Suppressor macrophage (primary cell): ENCODE results near the gene WDR64.

Source experiments
- DNase-seq, 4 experiments: peaks; one replicate each; pipeline ENCODE4 v3.0.0-alpha.2; 2020 to 2022
- total RNA-seq, 17 experiments: gene quantifications; one replicate each; lab custom pipeline; 2026; ENCODE audit warnings: mixed read lengths in 6 of 17, inconsistent platforms in 3 of 17; lab: John Stamatoyannopoulos, UW

The WDR64 gene
- 0 to 3.2 (median 0) reads per million in 17 experiments for total RNA-seq

DNA sequence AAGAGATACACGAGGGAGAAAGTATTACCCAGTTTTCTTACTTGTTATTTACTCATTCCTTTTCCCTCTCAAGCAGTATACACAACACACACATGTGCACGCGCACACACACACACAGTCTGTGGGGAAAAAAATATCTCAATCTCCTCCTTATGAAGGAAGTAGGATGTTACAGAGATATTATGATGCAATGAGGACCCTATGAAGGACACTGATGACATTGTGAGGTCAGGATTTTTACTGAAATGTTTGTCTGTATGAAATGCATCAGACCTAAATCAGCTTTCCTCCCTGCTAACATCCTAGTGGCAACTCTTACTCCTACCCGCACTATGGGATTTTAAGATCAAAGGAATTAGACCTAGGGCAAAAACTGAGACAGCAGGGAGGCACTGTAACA, at the start of gene WDR64:
TSS of gene WDR64 (plus strand) at position 270 of the 400 bp plus-strand sequence. CDS start 204 bp downstream, outside the sequence.
- no peak for DNase-seq

DNA sequence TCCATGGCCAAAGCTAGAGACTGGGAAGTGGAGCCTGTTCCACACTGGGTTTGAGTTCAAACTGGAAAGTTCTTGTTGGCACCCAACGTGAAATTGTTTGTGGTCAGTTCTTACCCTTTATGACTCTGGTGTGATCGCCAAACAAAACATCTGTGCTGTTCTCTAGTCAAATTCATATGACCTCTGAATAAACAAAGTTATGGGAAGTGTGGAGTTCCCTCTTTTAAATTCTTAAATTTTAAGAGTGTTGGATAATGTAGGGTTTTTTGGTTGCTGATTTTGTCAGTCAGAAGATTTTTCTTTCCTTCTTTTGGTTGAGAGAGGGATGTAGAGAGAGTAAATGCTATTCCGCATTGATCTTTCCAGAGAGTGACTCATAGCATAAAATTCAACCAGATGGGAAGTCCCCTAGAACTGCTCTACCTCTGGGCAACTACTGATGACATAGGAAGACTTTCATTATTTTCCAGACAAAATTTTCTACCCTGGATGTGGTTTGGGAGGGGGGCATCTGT, 48.3 kb upstream of the WDR64 start:
- peak; percentile 72 to 85 (median 78) for DNase-seq

DNA sequence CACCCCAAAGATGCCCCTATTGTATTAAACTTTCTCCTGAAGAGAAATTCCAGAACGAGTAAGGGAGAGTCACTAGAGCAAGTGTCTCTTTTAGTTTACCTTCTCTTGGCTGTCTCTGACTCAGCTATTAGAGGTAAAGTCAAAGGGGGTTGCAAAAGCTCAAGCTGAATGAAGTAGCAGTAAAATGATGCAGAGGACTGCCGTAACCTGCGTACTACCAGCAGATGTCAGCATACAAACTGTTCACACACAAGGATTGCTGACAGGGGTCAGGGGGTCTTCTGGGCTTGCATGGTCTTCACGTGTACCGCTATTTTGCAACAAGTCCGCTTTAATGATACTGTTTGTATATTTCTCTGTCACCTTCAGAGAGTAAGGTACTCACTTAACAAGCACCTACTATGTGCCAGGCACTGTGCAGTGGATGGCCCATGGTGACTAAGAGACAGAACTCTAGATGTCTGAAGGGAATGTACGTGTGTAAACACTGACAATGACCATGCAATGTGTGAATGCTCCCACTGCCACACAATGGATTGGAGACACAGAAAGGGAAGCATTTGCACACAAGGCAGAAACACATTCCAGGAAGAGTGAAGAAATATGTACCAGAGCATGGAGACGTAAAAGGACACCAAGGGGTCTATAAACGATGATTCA, 46.8 kb upstream of the WDR64 start:
- no peak for DNase-seq

DNA sequence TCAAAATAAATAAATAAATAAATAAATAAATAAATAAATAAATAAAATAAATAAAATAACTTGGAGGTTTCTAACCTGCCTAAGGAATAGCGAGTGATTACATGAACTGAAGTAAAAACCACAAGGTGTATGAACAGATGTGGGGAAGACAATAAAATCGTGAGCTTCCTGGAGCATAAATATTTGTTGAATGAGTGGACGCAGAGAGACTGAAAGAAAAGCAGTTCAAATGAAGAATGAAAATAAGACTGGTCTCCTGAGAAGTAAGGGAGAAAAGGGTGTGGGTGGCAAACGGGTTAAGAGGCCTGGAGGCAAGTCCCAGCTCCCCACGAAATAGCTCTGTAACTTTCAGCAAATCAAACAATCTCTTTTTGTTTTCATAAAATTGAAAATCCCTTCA, 45.5 kb upstream of the WDR64 start:
- no peak for DNase-seq

DNA sequence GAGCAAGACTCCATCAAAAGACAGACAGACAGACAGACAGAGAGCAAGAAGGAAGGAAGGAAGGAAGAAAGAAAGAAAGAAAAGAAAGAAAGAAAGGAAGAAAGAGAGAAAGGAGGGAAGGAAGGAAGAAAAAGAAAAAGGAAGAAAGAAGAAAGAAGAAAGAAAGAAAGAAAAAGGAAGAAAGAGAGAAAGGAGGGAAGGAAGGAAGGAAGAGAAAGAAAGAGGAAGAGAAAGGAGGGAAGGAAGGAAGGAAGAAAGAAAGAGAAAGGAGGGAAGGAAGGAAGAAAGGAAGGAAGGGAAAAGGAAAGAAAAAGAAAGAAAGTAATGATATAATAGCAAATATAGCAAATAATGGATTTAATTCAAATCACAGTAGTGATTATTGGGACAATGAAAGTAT, 44.6 kb upstream of the WDR64 start:
- no peak for DNase-seq

DNA sequence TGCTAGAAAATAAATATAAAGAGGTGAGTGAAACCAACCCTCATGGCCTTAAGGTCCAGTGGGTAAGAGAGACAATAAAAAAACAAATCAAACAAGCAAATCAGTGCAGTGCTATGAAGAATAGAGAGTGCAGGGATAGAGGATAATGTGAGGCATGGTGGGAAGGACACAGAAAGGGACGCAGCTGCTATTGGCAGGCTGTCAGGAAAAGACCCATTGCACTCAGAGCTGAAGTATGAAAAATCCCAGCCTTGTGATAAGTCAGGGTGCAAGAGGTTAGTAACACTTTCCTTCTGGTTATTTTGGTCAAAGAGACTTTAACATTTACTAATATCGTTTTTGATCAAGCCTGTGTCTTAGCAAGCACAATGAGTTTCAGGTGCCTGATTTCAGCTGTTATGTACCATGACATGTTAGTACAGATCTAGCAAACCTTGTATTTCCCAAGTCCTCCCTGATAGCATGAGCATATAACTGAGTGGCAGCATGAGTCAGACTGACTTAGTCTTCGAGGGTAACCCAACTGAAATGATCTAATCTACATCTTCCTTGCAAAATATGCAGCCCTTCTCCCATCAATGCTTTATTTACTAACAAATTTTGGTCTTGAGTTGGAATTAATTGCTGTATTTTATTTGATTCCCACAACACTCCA, 43.6 kb upstream of the WDR64 start:
- DNase-seq = peak; percentile 40 to 76 (median 64)

DNA sequence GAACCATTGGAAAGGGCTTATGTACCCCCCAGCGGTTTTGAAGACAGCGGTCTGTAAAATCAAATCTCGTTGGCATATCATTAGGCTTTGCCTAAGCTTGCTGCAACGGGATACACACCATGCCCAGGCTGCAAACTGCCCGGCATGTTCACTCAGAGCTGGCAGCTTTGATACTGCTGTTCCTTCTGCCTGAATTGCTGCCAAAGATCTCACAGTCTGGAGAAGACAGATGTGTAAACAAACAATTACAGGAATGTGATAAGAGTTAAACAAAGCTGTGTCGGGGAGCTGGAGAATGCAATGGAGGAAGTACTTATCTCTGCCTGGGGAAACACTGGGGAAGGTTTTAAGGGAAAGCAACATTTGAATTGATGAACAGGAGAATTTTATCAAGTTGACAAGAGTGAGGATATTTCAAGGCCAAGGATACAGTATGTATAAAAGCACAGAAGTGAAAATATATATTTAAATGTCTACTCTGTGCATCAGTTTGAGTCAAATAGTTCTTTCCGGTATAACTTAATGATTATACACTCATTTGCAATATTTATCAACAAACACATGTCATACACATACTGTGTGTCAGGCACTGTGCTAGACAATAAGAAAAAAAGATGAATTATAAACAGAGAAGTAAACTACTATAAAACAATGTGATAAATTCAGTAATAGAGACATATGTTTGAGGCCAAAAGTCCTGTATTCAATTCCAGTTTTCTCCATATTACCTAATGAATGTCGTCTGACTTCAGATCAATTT, 41.8 kb upstream of the WDR64 start:
- no peak for DNase-seq

DNA sequence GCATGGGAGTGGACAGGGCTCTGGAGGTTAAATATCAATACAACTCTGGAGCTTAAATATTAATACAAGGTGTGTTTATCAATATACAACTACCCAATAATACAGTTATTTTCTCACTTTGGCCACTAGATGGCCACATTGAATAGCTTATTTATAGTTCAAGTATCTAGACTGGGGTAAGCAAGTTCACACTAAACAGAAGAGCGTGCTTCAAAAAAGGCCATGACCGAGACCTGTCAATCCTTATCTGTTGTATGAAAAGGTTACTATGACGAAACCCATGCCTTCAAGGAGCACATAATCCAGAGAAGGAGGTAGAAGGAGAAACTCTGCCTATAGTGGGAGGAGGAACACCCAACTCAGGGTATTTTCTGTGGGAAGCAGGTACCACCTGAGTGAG, 41.0 kb upstream of the WDR64 start:
- DNase-seq = peak; percentile 47 to 88 (median 74)

DNA sequence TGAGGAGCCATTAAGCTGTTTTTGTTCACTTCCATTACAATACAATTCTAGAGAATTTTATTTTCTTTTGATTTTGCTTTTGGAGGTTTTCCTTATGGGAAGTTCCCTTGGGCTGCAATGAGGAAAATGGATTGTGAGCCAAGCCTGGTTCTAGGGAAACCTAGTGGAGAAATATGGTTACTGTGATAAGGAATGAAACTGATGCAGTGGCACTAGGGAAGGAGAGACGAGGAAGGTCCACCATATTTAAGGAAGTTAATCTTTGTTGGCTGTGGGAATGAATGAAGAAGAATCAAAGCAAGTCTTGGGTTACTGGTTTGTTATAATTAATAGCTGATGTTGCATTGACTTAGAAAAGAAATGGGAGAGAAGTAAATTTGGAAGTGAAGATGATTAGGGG, 40.3 kb upstream of the WDR64 start:
- peak in 2 of 4 experiments; percentile 48 to 52 for DNase-seq

DNA sequence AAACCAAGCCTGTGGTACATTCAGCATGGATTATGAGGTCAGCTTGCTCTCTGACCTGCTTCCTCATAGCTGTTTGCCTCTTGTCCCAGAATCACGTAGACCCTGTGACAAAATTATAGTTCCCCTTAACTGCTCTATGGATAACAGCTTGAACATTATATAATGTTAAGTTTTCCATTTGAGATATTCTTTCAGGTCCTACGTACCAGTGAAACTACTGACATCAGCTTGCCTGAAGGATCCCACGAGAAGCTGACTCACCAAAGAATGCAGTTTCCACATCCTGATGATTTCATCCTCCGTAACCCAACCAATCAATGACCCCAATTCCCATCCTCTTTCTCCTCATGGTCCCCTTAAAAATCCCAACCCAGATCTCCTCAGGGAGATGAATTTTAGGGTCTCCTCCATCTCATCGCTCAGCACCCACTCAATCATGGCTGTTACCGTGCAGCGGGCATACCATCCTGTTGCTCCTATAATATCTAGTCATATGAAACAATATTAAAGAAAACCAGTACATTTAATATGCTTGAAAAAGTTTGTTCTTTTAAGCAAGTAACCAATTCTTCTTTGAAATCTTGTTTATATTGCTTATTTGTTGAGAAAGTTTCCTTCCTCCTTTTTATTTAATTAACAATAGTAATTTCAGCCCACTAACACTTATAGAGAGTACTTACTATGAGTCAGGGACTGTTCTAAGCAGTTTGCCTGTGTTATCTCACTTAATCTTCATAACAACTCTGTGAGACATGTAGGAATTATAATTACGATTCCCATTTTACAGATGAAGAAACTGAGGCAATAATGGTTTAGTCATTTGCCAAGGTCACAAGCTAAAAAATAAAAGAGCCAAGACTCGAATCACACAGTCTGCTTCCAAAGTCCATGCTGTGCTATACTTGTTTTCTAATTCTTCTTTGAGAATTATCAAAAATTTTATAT, 39.3 kb upstream of the WDR64 start:
- DNase-seq = peak; percentile 76 to 96 (median 85)

DNA sequence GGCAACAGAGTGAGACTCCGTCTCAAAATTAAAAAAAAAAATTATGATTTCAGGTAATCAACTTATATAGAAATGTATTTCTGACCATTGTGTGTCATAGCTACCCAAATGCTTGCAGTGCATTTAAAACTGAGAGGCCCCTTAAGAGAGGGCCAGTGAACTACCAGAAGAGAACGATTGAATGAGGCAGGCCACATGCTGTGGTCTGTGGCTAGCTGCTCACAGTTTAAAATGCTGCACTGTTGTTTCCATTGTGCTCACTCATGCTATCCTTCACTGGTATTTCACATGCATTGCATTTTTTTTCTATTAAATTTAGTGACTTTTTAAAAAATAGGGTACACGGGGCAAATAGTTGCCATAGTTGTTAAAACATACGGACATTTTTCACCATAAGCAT, 37.9 kb upstream of the WDR64 start:
- DNase-seq = no peak

DNA sequence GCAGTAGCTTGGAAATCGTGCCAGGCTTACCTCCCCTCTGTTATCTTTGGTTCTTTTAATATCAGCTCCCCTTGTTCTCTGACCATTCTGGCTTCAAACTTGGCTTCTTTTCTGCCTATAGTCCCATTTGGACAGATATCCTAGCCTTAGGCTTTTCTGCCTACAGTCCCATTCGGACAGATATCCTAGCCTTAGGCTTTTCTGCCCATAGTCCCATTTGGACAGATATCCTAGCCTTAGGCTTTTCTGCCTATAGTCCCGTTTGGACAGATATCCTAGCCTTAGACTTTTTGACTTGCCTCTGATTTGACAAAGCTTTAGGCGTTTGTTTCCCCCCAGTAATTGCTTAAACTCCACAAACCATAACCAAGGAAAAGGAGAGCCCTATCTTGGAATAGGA, 37.5 kb upstream of the WDR64 start:
- no peak for DNase-seq

DNA sequence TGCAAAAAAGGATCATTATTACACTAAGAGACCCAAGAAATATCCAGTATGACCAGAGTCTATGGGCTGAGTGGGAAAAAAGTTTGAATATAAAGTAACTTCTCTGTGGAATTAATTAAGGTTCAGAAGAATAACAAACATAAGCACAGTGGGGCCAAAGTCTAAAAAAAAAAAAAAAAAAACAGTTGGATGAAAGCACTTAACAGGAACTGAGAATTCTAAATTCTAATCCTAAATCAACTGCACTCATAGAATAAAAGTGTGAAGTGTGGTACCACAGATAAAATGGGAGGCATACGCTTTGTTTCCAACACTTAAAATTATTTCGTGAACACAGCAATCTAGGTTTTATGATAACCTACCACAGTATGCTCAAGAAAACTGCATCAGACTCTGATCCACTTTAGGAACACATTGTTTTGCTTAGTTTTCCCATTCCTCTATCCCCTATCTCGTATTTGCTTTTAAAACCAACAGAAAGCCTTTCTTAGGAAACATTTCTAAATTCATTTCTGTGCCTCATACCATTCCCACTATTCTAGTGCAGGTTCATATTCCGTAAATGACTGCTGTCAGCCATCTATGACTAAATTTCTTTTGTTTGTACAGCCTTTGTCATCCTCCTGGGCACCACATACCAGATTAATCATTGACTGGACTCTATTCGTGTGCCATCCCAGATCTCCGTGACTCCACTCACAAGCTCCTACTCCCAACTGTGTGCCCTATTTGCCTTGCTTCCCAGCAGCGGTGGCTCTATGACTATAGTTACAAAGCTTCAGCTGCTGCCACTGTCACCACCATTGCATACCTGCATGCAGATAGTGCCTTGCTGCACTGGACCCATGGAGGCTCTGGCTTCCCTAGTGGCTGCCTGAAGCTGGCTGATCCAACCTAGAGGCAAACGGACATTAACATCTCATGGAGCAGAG, 36.8 kb upstream of the WDR64 start:
- DNase-seq = no peak

DNA sequence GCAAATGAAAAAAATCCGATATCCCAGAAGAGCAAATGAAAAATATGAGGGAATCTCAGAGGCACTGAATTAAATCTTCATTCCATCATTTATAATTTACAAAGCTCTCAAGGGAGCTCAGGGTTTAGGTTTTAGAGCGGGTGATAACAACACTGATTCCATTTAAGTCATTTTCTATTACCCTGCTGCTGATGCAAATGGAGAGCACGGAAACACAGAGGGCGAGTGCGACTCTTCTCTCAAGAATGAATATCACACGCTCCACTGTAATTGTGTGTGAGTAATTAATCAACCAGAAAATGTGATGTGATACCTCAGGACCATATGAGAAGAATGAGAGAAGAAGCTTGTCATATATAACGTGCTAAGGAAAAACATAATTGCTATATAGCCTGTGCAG, 34.7 kb upstream of the WDR64 start:
- DNase-seq = no peak

DNA sequence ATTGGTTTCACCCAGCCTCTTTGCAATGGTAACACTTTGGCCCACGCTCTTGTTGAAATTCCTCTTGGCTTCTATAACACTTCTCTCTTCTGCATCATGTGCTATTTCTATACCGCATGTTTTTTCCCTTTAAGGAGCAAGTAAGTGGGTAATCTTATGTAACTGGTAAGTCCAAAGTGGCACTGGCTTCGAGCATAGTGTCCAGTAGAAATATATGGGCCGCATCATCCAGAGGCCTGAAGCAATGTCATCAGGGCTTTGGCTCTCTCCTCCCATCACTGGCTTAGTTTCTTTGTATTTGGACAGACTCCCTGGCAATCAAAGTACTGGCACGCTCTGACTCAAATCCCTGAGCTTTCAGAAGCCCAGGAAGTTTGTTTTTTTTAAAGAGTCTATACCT, 29.4 kb upstream of the WDR64 start:
- peak in 2 of 4 experiments; percentile 27 to 34 for DNase-seq

DNA sequence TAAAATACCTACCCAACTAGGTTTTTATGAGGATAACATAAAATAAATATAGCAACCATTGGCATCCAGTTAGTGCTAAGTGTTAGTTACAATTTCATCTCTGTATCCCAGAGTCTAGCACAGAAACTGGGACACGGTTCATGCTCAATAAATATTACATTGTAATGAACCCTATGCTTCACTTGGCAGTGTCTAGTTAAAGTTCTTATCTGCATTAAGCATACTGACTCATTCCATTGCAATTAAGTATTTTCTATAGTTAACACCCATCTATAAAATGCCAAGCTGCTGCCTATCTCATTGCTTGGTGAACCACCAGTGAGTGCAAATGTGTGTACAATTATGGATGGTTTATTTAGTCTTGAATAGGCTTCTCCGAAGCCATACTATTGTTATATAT, 27.1 kb upstream of the WDR64 start:
- no peak for DNase-seq

DNA sequence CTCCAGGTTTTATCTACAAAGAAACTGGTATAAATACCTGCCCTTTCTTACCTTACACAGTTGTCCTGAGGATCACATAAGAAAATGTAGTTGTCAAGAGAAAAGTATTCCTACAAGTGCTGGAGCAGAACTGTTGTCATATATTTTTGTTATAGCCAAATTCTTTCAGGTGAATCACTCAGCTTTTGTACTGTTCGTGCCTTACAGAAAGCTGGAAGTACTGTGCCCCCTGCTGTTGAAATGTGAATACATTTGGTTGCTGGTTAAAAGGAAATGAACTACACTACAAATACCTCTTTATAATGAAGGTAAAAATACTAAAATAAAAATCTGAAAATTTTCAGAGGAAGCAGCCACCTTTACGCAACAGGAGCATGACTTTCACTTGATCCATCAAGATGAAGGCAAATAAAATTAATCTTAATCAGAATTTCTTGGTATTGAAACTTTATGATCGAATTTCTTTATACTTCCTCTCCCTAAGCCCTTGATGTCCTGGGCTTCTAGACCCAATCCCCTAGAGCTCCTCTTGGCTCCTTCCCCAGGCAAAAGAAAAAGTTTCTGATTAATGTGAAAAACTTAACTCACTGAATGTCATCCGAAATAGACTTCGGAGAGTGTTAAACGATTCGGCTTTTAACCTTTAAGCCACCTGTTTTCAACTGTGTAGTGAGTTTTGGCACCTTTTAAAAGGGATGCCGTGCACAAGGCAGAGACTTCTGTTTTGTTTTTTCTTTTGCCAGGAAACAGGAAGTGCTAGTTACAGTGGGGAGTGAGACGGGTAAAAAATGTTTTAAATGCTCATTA, 24.4 kb upstream of the WDR64 start:
- DNase-seq = peak; percentile 67 to 84 (median 76)

DNA sequence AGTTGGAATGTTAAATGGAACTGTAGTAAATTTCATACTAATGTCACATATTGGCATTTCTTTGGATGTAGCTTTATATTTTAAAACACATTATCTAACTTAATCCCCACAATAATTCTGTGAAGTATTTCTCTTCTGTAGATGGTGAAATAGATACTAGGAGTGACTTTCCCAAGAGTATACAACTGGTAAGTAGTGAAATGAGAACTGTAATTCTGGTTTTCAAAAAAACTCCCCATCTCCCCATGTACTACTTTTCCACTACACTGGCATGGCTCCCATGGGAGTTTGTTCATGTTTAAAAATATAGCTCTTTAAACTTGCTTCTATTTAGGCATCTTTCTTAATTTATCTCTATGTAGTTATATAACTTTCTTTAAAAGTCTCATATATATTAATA, 22.1 kb upstream of the WDR64 start:
- DNase-seq = no peak

DNA sequence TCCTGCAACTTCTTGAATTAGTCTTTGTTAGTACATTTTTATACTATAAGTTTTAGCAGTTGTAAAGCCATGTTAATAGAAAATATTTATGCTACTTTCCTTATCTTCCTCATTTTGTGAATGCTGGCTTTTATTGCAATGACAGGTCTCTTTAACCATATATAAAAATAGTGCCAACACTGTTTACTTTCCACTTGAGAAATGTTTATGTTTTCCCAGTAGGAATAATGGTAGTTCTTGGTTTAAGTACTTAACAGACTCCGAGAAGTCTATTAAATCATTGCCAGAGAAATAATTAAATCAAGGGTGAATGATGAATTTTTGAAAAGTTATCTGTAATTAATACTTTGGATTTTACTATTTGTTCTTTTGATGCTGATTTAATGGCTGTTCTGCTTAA, 21.6 kb upstream of the WDR64 start:
- no peak for DNase-seq

DNA sequence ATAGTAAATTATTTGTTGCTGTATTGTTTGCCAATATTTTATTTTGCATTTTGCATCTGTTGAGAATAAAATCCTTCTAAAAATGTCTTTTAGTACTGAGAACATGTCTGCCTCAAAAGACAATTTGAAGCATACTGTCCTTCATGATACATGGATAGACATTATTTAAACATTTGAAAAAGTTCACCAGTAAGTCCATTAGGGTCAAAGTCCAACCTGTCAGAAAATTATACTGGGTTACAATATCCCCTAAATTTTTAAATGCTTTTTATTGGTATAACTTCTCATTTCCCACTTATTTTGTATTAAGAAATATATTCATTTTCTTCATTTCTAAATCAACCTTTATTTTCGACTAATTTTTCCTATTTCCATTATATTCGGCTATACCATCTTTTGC, 21.2 kb upstream of the WDR64 start:
- DNase-seq = no peak
